Right lobe of liver (tissue), 4 donors: ENCODE measurements around the gene FGF11.

Experiments
- POLR2A ChIP-seq: fragments of 450-650 bp; IDR thresholded peaks from one replicate; pipeline ENCODE4 v1.6.1; 2017; ENCODE audit warnings: antibody characterized with exemption, mild to moderate bottlenecking
- TF ChIP-seq, protein P1 (sequence below), 4 donors: fragments of 200-600 bp in 3 of 4; fragments of 450-650 bp in 1 of 4; IDR thresholded peaks; one replicate each; pipeline versions ENCODE4 v1.5.1 to v1.8.0; 2016 to 2022; ENCODE audit warnings: antibody characterized with exemption in 4 of 4, mild to moderate bottlenecking in 2 of 4
- donor health status: DM: no; HTN: no; CAD: no.
- donor health status: DM: no; HTN: no; CAD: no.
- donor health status: DM: no; HTN: yes; CAD: no.

DNA sequence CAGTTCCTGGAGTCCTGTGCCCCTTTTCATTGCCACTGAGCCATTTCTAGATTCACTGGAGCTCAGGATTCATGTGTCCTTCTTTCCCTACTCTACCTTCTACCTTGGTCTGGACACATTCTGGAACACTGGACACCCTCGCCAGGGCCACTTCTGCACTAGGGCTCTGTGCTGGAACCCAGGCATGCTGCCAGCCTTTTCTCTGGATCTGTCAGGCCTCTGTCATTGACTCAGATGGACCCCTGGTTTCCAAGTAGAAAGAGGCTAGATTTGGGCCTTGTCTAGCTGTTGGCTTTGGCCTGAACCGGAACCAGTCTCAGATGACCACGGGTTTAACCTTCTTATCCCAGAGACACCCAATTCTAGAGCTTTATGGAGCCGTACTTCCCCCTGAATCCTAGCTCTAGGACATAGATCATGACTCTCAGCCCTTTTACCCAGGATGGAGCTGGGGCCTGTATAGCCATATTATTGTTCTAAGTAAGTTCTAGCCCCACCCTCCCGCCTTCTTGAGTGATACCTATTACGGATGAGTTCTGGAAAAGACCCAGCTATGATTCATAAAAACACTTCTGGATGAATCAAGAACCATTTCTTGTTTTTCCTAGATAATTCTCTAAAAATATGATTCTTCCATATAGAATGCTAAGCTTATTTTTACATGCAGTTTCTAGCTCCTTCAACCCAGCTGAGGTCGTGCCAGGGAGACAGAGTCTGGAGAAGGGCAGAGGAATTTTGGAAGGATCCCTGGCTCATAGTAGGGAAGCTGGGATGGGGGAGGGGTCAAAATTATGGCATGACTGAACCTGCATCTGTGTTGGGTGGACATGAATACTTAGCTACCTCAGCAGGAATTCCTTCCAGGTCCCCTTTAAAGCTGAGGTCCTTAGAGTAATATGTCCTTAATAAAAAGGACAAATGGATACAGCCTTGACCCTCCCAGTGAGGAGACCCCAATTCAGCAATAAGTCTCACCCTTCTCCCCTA is 4.5 kb downstream of the FGF11 start:
- no peak for TF ChIP-seq POLR2A
- TF ChIP-seq, protein P1, sequence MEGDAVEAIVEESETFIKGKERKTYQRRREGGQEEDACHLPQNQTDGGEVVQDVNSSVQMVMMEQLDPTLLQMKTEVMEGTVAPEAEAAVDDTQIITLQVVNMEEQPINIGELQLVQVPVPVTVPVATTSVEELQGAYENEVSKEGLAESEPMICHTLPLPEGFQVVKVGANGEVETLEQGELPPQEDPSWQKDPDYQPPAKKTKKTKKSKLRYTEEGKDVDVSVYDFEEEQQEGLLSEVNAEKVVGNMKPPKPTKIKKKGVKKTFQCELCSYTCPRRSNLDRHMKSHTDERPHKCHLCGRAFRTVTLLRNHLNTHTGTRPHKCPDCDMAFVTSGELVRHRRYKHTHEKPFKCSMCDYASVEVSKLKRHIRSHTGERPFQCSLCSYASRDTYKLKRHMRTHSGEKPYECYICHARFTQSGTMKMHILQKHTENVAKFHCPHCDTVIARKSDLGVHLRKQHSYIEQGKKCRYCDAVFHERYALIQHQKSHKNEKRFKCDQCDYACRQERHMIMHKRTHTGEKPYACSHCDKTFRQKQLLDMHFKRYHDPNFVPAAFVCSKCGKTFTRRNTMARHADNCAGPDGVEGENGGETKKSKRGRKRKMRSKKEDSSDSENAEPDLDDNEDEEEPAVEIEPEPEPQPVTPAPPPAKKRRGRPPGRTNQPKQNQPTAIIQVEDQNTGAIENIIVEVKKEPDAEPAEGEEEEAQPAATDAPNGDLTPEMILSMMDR (IDR thresholded peaks at IDR 0.05) = no peak
